D721Med (cell line): ENCODE measurements around the gene EPS8.
A peak's percentile ranks its signal among the peaks of the same experiment; 100 is the strongest.

ENCODE experiments used
- DNase-seq: peaks from one replicate; pipeline ENCODE4 v3.0.0; 2011; ENCODE audit warnings: low spot score; ENCODE audit not compliant: insufficient read length
- FAIRE-seq: peaks from 2 replicates; lab custom pipeline; 2011; peaks lifted over from hg19 to GRCh38; lab: Jason Lieb, UNC
- TF ChIP-seq, protein P1 (sequence below): IDR thresholded peaks from 2 replicates; pipeline ENCODE4 v1.5.1; 2012; ENCODE audit warnings: mild to moderate bottlenecking, control low read depth; ENCODE audit not compliant: insufficient read depth; ENCODE audit errors: missing control alignments

EPS8 gene

DNA sequence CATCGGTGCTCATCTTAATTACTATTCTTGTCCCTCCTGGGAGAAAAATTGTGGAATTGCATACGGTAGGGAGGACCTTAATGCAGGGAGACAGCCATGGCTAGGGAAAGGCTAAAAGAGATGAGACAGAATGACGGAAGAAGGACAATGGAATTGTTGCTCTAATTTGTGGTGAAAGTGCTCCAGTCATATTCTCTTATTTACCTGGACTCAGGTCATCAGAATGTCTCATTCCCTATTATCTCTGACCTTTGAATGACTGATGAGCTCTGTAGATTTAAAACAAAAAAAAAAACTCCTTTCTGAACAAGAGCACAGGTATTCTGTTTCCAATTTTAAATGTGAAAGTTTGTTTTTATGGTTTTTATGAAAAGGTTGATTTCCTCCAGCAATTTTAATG is 8.6 kb upstream of the EPS8 start:
- FAIRE-seq (no peak), DNase-seq (no peak)
- TF ChIP-seq, protein P1, sequence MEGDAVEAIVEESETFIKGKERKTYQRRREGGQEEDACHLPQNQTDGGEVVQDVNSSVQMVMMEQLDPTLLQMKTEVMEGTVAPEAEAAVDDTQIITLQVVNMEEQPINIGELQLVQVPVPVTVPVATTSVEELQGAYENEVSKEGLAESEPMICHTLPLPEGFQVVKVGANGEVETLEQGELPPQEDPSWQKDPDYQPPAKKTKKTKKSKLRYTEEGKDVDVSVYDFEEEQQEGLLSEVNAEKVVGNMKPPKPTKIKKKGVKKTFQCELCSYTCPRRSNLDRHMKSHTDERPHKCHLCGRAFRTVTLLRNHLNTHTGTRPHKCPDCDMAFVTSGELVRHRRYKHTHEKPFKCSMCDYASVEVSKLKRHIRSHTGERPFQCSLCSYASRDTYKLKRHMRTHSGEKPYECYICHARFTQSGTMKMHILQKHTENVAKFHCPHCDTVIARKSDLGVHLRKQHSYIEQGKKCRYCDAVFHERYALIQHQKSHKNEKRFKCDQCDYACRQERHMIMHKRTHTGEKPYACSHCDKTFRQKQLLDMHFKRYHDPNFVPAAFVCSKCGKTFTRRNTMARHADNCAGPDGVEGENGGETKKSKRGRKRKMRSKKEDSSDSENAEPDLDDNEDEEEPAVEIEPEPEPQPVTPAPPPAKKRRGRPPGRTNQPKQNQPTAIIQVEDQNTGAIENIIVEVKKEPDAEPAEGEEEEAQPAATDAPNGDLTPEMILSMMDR = no peak

DNA sequence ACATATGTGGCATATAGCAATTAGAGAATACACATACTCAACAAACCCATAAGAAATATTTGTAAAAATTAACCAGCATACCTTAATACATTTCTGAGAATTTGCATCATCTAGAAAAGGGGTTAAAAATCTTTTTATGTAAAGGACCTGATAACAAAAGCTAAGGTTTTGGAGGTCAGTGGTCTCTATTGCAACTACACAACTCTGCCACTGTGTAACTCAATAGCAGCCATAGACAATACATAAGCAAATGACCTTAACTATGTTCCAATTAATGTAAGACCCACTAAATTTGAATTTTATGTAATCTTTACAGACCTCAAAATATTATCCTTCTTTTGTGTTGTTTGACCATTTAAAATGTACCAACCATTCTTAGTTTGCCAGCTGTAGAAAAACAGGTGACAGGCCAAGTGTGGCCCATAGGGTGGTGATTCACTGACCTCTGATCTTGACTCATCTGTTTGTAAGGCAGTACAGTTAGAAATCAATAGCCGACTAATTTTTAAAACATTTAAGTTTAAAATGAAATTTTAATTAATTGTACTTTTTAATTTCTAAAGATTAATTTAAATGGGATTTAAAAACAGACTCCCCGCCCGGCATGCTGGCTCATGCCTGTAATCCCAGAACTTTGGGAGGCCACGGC is 7.4 kb upstream of the EPS8 start:
- TF ChIP-seq, protein P1 = no peak
- DNase-seq (no peak), FAIRE-seq (no peak)

DNA sequence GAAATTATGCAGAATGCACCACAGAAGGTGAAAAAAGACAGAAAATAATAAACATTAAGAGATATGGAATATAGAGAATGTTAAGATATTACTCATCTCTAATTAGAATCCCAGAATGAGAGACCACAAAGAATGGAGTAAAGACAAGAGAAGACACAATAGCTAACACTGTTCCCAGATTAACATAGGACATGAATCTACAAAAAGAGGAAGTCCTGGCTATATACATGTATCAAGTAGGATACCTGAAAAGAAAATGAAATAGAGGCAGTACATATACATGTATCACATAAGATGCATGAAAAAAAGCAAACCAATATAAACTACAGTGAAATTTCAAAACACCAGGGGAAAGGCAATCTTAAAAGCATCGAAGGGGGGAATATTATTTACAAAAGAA is 5.6 kb upstream of the EPS8 start:
- DNase-seq (no peak), FAIRE-seq (peak; percentile 93)
- TF ChIP-seq, protein P1 = no peak

DNA sequence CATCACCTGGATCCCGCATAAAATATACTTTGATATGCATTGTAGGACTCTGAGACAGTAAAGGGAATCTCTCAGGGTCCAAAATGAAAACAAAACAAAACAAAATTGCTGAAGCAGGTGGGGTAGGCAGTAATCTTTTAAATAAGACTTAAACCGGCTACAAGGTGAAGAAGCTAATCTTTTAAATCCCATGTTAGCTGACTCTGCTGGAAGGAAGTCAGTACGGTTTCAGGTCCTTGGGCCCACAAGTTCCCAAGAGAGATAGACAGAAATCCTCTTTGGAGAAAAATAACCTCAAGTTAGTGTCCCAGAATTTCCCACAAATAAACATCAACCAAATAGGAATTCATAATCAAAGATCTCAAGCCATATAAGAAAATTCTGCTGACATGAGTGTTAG is 5.0 kb upstream of the EPS8 start:
- peak; percentile 95 for FAIRE-seq
- peak; percentile 34 for DNase-seq
- TF ChIP-seq, protein P1 = no peak

DNA sequence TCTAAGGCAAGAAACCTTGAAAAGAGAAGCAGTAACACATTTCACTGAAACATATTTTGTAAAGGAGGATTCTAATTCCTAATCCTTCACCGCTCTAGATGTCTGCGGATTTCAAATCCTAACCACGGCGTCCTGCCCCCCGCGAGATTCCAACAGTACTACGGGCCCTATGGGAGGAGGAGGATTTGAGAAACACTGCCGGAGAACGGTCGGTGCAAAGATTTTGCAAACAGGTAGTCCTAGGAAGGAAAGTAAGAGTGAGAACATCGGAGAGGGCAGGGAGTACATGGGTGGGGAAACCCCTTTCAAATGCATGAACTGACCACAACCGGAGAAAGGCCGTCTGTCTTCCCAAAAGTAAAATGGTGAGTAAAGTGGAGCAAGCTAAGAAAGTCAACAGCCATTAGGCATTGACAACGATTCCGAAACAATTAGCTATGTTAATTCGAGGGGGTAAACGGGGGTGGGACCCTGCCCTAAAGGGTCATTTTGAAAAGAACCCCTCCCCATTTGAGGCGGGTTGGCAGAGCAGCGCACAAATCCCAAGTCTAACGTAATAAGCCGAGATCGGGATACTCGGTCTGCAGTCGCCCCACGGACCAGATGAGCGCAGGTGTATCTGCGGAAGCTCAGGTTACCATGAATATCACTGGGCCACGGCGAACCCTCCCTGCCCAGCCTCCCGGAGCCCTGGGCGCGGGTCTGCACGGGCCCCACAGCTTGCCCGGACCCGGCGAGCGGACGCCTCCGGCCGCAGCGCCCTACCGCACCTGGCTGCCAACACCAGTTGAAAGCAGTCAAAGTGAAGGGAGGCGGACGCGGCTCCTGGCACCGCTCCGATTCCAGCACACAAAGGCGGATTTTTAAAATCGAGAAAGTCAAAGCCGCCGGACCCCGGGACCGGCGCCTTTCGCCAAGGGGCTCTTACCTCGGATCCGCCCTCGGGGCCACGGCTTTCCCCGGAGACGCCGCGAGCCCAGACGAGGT is 662 bp downstream of the EPS8 start:
- TF ChIP-seq, protein P1 = no peak
- no peak for DNase-seq
- no peak for FAIRE-seq

DNA sequence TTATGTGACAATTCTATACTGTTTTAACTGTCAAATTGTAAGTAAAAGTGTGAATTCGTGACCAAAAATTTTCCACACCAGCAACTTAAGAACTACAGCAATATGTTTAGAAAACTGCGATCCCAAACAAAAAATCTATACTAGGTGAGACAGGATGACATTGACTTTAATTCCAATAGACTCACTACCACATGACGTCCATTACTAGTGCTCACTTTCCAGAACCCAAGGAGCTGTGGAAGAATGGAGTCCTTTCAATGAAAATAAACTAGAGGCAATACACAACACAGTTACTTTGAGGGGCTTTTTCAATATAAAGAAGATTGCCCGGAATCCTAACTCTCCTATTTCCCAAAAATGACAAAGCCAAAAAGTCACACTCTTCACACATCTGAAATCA is 1.4 kb downstream of the EPS8 start:
- DNase-seq = no peak
- FAIRE-seq = no peak
- TF ChIP-seq, protein P1 = no peak
